GOT3 (cell line): ENCODE measurements around the gene CHST11.

ENCODE experiments used
- DNase-seq: peaks from one replicate; lab custom pipeline; 2025; ENCODE audit warnings: mixed read lengths; lab: John Stamatoyannopoulos, UW

The CHST11 gene

GRCh38 chr12:104697186-104697585, 240.4 kb downstream of the CHST11 start:
- no peak for DNase-seq

- no peak for DNase-seq
Observed at GRCh38 chr12:104698871-104699270, 242.1 kb downstream of the CHST11 start.

- no peak for DNase-seq
Observed at GRCh38 chr12:104699489-104700190, 242.9 kb downstream of the CHST11 start.

DNA sequence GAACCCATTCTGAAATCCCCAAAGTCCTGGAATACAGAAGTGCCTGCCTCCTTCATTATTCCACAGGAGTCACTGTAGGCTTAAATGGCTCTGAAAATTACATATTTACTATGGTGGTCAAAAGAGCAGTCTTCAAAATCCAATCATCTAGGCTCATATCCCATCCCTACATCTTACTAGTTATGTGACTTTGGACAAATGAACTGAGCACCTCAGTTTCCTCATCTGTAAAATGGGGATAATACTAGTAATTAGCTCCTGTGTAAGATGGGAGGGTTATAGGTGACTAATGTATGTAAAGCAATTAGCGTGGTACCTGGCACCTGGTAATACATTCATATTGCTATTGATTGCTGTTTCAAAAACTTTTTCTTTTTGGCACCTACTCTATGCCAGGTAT, 243.6 kb downstream of the CHST11 start:
- DNase-seq: no peak

- no peak for DNase-seq
Observed at GRCh38 chr12:104701301-104701700, 244.6 kb downstream of the CHST11 start.

DNA sequence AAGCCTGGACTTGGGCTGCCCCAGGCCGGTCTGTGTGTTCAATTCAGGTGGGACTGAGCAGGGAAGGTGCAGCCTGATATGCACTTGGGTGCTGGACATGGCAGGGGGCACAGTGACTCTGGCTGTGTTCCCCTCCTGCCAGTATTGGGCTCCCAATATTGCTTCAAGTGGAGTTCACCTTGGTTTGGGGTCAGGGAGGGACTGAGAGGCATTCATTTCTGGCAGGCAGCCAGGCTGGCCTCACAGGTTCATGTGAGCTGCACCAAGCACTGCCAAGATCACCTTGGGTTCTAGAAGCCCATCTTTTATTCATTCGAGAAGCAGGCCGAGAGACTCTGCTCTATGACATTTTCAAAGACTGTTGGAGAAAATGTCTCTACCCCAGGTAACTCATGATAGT, 245.0 kb downstream of the CHST11 start:
- no peak for DNase-seq

GRCh38 chr12:104702565-104703139, 245.9 kb downstream of the CHST11 start:
- DNase-seq: peak; percentile 11

- no peak for DNase-seq
Observed at GRCh38 chr12:104703372-104703771, 246.6 kb downstream of the CHST11 start.

- DNase-seq: no peak
Observed at GRCh38 chr12:104704224-104704779, 247.6 kb downstream of the CHST11 start.

- no peak for DNase-seq
Observed at GRCh38 chr12:104707194-104707593, 250.4 kb downstream of the CHST11 start.

DNA sequence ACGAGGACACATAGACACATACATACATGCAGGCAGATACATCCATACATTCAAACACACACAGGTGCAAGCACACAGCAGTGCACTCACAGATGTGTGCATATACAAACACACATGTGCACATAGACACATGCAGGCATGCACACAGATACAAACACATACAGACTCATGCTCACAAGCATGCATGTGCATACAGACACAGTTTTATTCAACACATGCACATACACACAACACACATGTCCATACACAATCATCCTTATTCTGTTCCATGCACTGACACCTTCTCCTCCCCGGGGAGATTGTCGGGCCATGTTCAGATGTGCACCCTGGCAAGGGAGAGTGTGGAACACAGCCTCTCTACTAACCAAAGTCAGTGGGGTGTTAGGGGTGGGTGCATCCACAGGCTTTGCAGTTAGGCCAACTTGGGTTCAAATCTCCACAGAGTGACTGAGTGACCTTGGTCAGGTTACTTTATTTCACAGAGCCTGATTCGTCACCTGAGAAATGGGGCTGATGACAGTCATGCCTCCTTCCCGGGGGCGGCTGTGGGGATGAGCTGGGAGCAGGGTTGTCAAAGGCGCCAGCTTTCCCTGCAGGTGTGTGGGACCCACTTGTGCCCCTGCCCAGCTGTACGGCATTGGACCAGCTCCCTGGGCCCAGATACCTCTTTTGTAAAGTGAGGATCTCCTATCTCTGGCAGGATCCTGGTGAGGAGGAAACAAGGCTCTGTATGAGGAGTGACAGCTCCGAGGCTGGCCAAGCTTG, 251.2 kb downstream of the CHST11 start:
- DNase-seq: no peak

DNA sequence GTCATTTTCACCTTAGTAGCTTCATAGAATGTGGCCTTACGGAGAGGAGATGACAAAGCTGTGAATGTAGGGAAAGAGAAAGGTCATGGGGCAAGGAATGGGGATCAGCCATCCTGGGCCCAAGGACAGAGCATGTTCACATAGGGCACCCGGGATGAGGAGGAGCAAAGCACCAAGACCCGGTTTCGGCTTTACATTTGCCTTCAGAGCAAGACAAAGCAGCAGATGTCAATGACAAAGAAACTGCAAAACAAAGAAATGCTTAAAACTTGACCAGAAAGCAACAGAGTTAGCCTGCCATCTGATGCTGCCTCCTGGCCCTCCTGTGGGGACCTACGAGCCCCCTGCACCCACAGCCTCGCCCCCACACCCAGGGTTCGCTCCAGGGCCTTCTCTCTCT, 252.1 kb downstream of the CHST11 start:
- no peak for DNase-seq

DNA sequence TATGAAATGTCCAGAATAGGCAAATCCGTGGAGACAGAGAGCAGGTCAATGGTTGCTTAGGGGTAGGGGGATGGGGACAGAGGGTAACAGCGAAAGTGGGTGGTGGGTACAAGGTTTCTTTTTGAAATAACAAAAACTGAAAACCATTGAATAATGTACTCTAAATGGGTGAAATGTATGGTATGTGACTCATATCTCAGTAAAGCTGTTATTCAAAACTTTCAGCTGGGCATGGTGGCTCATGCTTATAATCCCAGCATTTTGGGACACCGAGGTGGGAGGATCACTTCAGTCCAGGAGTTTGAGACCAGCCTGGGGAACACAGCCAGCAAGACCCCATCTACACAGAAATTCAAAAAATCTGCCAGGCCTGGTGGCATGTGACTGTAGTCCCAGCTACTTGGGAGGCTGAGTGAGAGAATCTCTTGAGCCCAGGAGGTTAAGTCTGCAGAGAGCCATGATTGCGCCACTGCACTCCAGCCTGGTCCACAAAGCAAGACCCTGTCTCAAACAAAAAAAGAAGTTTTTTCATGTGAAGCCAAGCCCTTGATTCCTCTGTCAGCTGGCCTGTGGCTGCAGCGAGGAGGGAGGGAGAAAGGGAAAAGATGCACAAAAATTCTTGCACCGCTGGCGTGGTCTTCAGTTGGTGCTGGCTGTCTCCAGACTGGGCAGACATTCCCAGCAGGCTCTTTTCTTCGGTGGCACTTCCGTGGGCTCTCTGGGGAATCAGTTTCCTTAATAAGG, 253.1 kb downstream of the CHST11 start:
- no peak for DNase-seq

GRCh38 chr12:104710940-104711689, 254.4 kb downstream of the CHST11 start:
- no peak for DNase-seq

DNA sequence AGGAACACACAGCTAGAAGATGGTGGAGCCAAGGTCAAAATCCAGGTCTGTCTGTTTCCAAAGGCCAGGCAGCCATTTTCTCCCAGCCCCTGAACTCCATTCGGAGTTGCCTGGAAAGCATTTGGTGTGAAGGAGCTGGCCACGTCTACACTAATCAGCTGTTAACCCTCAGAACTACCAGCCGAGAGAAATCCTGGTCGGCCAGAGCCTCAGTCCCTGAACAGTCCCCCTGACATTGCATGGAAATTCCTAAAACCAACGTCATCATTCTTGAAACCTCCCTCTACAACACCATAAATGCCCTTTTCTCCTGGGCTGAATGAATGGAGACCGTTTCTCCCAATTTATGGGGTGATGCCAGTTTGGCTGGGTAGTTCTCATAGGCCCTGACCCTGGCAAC, 255.7 kb downstream of the CHST11 start:
- no peak for DNase-seq

DNA sequence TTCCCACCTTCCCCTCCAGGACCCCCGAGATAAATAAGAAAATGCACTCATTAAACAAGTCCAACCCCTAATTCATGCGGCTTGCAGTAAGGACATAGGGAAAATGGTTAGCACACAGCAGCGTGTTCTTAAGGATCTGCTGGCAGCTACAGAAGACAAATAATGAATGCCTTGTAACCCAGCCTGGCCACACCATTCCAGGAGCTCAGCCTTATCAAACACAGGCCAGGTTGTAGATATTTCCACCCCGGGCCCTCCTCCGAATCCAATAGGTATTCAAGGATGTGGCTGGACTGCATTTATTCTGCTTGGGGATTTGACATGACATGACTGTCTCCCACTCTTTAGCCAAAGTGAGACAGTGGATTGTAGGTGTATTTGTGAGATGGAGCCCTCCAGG, 256.2 kb downstream of the CHST11 start:
- DNase-seq: no peak

- DNase-seq: no peak
Observed at GRCh38 chr12:104713444-104713843, 256.7 kb downstream of the CHST11 start.

DNA sequence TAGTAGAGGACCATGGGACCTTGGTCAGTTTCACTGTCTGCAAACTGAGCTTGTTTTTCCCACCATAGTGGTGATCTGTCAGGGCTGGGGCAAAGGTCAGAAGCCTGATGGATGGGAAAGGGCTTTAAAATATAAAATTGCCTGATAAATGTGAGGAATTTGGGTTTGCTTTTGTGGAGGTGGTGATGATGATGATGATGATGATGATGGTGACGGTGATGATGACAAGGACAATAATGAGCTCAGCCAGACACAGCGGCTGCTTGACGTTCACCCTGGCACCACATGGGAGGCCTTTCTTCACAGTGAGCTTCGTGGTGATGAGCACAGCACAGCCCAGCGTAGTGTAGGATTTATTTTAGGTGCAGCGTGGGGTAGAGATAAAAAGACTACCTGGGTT, 257.6 kb downstream of the CHST11 start:
- DNase-seq: no peak

DNA sequence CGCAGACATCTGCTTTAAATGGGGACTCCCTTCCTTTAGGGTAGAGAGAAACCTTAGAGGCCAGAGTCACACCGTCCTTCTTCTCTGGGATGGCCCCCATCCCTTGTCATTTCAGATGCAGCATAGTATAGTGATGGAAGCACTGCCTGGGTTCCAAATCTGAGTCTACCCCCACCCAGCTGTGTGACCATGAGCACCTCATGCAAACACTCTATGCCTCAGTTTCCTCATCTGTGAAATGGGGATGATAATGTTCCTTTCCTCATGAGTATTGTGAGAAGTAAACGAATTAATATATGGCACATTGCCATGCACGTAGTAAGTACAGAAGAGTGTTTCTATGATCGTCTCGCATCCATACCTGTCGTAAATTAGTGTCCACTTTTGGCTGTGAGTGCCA, 259.4 kb downstream of the CHST11 start:
- no peak for DNase-seq

GRCh38 chr12:104718304-104718929, 261.7 kb downstream of the CHST11 start:
- DNase-seq: no peak
